CD14-positive monocyte (primary cell): ENCODE data around the gene RPLP1. TPM values are rescaled to one million over a fixed set of nuclear protein-coding genes. Genes with fewer than 3 reads are reported as not detected.

Experiments
- DNase-seq, 3 donors: peaks; one replicate each; pipeline ENCODE4 v3.0.0-alpha.2; 2011 to 2022
- H2AFZ ChIP-seq: 2 replicates; pipeline ENCODE4 v1.6.0; 2012; ENCODE audit warnings: mild to moderate bottlenecking, low read depth, low read length, inconsistent platforms; ENCODE audit not compliant: insufficient read depth, poor library complexity, severe bottlenecking
- H3K27ac ChIP-seq, 2 donors: 1 replicate in 1 of 2; 2 replicates in 1 of 2; pipeline ENCODE4 v1.5.1; 2012 to 2013; ENCODE audit warnings: low read length in 2 of 2, control low read depth in 1 of 2, inconsistent platforms in 1 of 2, low read depth in 1 of 2, mild to moderate bottlenecking in 1 of 2
- H3K27me3 ChIP-seq, 2 donors: one replicate each; pipeline versions ENCODE4 v1.6.0 to v1.6.1; 2011 to 2013; ENCODE audit warnings: low read length in 2 of 2; ENCODE audit not compliant: control insufficient read depth in 2 of 2, insufficient read depth in 2 of 2
- H3K36me3 ChIP-seq, 2 donors: replicated peaks in 1 of 2; 1 replicate in 1 of 2; 2 replicates in 1 of 2; pipeline versions ENCODE4 v1.5.1 to v1.6.1; 2012 to 2013; ENCODE audit warnings: low read length in 2 of 2, control low read depth in 1 of 2, inconsistent platforms in 1 of 2, mild to moderate bottlenecking in 1 of 2; ENCODE audit not compliant: insufficient read depth in 2 of 2, control insufficient read depth in 1 of 2
- H3K4me1 ChIP-seq, 2 donors: 1 replicate in 1 of 2; 2 replicates in 1 of 2; pipeline versions ENCODE4 v1.5.1 to v1.6.1; 2012 to 2013; ENCODE audit warnings: low read length in 2 of 2, control low read depth in 1 of 2, inconsistent platforms in 1 of 2, mild to moderate bottlenecking in 1 of 2, moderate library complexity in 1 of 2; ENCODE audit not compliant: insufficient read depth in 2 of 2, control insufficient read depth in 1 of 2
- H3K4me2 ChIP-seq: replicated peaks from 2 replicates; pipeline ENCODE3; 2012; ENCODE audit warnings: low read length, moderate library complexity, mild to moderate bottlenecking; ENCODE audit not compliant: poor library complexity, severe bottlenecking; ENCODE audit errors: extremely low read depth
- H3K4me3 ChIP-seq, 3 experiments: fragments of 200-600 bp in 1 of 3; sonication (generic) in 1 of 3; replicated peaks in 1 of 3; 1 replicate in 2 of 3; 2 replicates in 1 of 3; pipeline ENCODE4 v1.5.1; 2011 to 2013; ENCODE audit warnings: low read length in 3 of 3, mild to moderate bottlenecking in 3 of 3, control low read depth in 2 of 3, low read depth in 2 of 3, inconsistent platforms in 1 of 3, moderate library complexity in 1 of 3
- H3K79me2 ChIP-seq: 2 replicates; pipeline ENCODE4 v1.6.0; 2012; ENCODE audit warnings: mild to moderate bottlenecking, control low read depth, inconsistent platforms, low read length, moderate library complexity; ENCODE audit not compliant: insufficient read depth
- H3K9ac ChIP-seq: 2 replicates; pipeline ENCODE4 v1.6.0; 2017; ENCODE audit warnings: low read length, mild to moderate bottlenecking; ENCODE audit not compliant: insufficient read depth, poor library complexity, severe bottlenecking
- H3K9me3 ChIP-seq, 2 donors: replicated peaks in 1 of 2; 1 replicate in 1 of 2; 2 replicates in 1 of 2; pipeline versions ENCODE4 v1.5.1 to v1.6.1; 2012 to 2013; ENCODE audit warnings: low read length in 2 of 2, control low read depth in 1 of 2; ENCODE audit not compliant: control insufficient read depth in 1 of 2, insufficient read depth in 1 of 2
- H4K20me1 ChIP-seq: 2 replicates; pipeline ENCODE4 v1.6.0; 2012; ENCODE audit warnings: mild to moderate bottlenecking, low read length, control low read depth, moderate library complexity; ENCODE audit not compliant: insufficient read depth
- H3K27ac Mint-ChIP-seq, 7 donors: one replicate each; pipeline ENCODE4 v1.8.0; 2020; ENCODE audit warnings: mild to moderate bottlenecking in 7 of 7, mixed read lengths in 7 of 7, moderate library complexity in 6 of 7, inconsistent platforms in 2 of 7
- H3K27me3 Mint-ChIP-seq, 3 donors: one replicate each; pipeline ENCODE4 v1.8.0; 2021 to 2022; ENCODE audit warnings: low read depth in 3 of 3, mild to moderate bottlenecking in 3 of 3, mixed read lengths in 3 of 3, moderate library complexity in 3 of 3, inconsistent platforms in 1 of 3
- H3K36me3 Mint-ChIP-seq, 2 donors: one replicate each; pipeline ENCODE4 v1.8.0; 2020; ENCODE audit warnings: mixed read lengths in 2 of 2, inconsistent platforms in 1 of 2, mild to moderate bottlenecking in 1 of 2
- H3K4me1 Mint-ChIP-seq: one replicate; pipeline ENCODE4 v1.8.0; 2020; ENCODE audit warnings: mild to moderate bottlenecking, mixed read lengths
- H3K4me3 Mint-ChIP-seq, 2 donors: one replicate each; pipeline ENCODE4 v1.8.0; 2020; ENCODE audit warnings: mild to moderate bottlenecking in 2 of 2, mixed read lengths in 2 of 2, moderate library complexity in 1 of 2
- H3K9me3 Mint-ChIP-seq, 7 donors: one replicate each; pipeline ENCODE4 v1.8.0; 2020 to 2022; ENCODE audit warnings: mixed read lengths in 7 of 7, mild to moderate bottlenecking in 6 of 7, moderate library complexity in 6 of 7, inconsistent platforms in 2 of 7
- WGBS: methylation state at CpG from one replicate; pipeline ENCODE4 v1.1.5; 2013; ENCODE audit warnings: missing lambda C conversion rate; ENCODE audit not compliant: insufficient coverage; 5-methylcytosine and 5-hydroxymethylcytosine counted together
- intact Hi-C, 2 donors: fragments of 100-400 bp; cut with micrococcal nuclease; formaldehyde crosslinking; loops; one replicate each; pipeline versions ENCODE4 v1.15.0 to v1.15.1; 2023
- polyA plus RNA-seq, 3 donors: library from polyadenylated mRNA; depleted of rRNA in 1 of 3; unstranded in 2 of 3; stranded (reverse) in 1 of 3; fragments of 300-500 nt in 2 of 3; fragments of >200 nt in 1 of 3; fragmentation: Illumina TruSeq in 2 of 3; gene quantifications; 1 replicate in 2 of 3; 2 replicates in 1 of 3; pipeline ENCODE4 v1.2.3, GENCODE V29; 2012 to 2021
- TF ChIP-seq, protein P1 (sequence below): fragments of 200-600 bp; IDR thresholded peaks from one replicate; pipeline ENCODE4 v1.8.0; 2022; ENCODE audit warnings: antibody characterized with exemption, mild to moderate bottlenecking

Gene RPLP1
- polyA plus RNA-seq, 3 donors: 1,140 to 1,235 (median 1,177) TPM

DNA sequence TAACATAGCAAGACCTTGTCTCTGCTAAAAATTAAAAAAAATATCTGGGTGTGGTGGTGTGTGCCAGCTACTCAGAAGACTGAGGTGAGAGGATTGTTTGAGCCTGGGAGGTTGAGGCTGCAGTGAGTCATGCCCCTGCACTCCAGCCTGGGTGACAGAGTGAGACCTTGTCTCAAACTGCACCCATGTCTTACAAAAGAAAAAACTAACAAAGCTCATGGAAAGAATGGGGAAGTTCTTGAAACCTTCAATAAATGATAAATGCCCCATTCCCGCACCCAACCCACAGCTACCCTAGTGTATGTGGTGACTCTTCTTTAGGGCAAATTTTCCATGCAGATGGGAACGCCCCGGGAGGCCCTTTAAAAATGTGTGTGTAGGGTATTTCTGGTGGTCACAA is 28.3 kb downstream of the RPLP1 start:
- H3K4me2 ChIP-seq: no peak overlapping the region
- intact Hi-C loops: no loop called here

DNA sequence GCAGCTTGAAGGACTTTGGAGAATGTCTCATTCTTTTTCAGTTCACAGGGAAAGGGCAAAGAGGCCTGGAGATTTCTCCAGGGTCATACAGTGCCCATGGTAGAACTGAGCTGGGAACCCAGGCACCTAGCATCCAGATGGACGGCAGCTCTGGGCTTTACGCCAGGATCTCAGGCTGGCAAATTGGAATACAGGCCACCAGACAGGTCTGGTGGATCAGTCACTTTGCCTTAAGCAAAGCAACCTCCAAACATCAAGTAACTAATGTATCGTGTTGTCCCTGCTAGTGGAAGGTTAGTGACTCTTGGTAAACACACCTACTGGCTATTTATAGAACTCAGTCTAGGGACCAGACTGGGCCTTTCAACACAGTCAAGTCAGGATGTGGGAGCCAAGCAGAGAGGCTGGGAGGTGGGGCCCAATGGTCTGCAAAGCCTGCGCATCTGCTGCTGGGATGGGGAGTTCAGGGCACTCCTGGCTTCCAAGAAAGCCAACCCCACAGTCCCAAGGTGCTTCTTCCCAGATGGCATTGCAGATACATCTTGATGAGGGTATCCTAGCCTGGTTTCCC is 30.2 kb downstream of the RPLP1 start:
- no peak overlapping the region for H3K27ac Mint-ChIP-seq
- peaks cover 5 to 13% (median 8%) of the 10 kb centered on the region in 7 donors for H3K9me3 Mint-ChIP-seq
- 96% methylated on average over 3 of the region's 4 CpGs for WGBS

More for the DNA sequence above, 28.3 kb downstream of the RPLP1 start:
- no peaks in the 10 kb centered on the region for H3K36me3 ChIP-seq
- no peak overlapping the region for H3K27ac ChIP-seq
- WGBS: 20% methylated on average over 2 of the region's 3 CpGs
- H3K4me3 Mint-ChIP-seq: no peak overlapping the region
- H3K4me3 ChIP-seq: no peak overlapping the region
- DNase-seq: peak in 2 of 3 donors; percentile 7 to 26
- H3K9me3 Mint-ChIP-seq: peaks cover 5 to 11% (median 8%) of the 10 kb centered on the region in 7 donors
- H3K9me3 ChIP-seq: peaks cover 5 to 6% of the 10 kb centered on the region in 2 donors
- H3K4me1 Mint-ChIP-seq: peaks cover 11% of the 10 kb centered on the region
- H4K20me1 ChIP-seq: no peaks in the 10 kb centered on the region
- TF ChIP-seq, protein P1, sequence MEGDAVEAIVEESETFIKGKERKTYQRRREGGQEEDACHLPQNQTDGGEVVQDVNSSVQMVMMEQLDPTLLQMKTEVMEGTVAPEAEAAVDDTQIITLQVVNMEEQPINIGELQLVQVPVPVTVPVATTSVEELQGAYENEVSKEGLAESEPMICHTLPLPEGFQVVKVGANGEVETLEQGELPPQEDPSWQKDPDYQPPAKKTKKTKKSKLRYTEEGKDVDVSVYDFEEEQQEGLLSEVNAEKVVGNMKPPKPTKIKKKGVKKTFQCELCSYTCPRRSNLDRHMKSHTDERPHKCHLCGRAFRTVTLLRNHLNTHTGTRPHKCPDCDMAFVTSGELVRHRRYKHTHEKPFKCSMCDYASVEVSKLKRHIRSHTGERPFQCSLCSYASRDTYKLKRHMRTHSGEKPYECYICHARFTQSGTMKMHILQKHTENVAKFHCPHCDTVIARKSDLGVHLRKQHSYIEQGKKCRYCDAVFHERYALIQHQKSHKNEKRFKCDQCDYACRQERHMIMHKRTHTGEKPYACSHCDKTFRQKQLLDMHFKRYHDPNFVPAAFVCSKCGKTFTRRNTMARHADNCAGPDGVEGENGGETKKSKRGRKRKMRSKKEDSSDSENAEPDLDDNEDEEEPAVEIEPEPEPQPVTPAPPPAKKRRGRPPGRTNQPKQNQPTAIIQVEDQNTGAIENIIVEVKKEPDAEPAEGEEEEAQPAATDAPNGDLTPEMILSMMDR: no peak
- H3K36me3 Mint-ChIP-seq: no peaks in the 10 kb centered on the region
- H2AFZ ChIP-seq: no peak overlapping the region
- no peaks in the 10 kb centered on the region for H3K27me3 ChIP-seq
- H3K4me1 ChIP-seq: no peaks in the 10 kb centered on the region
- H3K27me3 Mint-ChIP-seq: peaks cover 0 to 7% (median 5%) of the 10 kb centered on the region in 3 donors
- no peak overlapping the region for H3K9ac ChIP-seq
- no peaks in the 10 kb centered on the region for H3K79me2 ChIP-seq
- H3K27ac Mint-ChIP-seq: peak overlapping the region in 1 of 7 donors; percentile 57

More for the DNA sequence above, 30.2 kb downstream of the RPLP1 start:
- no peak overlapping the region for H3K9ac ChIP-seq
- no peaks in the 10 kb centered on the region for H3K4me1 ChIP-seq
- DNase-seq: no peak
- H3K27ac ChIP-seq: no peak overlapping the region
- TF ChIP-seq, protein P1: no peak
- Mint-ChIP-seq H3K27me3 (peaks cover 0 to 7% (median 5%) of the 10 kb centered on the region in 3 donors), H3K4me3 (no peak overlapping the region), H3K4me1 (peaks cover 11% of the 10 kb centered on the region), H3K36me3 (no peaks in the 10 kb centered on the region)
- no peaks in the 10 kb centered on the region for H4K20me1 ChIP-seq
- H3K27me3 ChIP-seq: no peaks in the 10 kb centered on the region
- H3K4me3 ChIP-seq: no peak overlapping the region
- no peaks in the 10 kb centered on the region for H3K79me2 ChIP-seq
- H2AFZ ChIP-seq: no peak overlapping the region
- peaks cover 6 to 7% of the 10 kb centered on the region in 2 donors for H3K9me3 ChIP-seq
- intact Hi-C loops: no loop called here
- no peak overlapping the region for H3K4me2 ChIP-seq
- H3K36me3 ChIP-seq: no peaks in the 10 kb centered on the region
